ENCODE results near the gene AP2A1. TPM values are rescaled to one million over a fixed set of nuclear protein-coding genes. Genes with fewer than 3 reads are reported as not detected.

Gene AP2A1
- total and polyA plus RNA-seq, 9 donors: 37.8 to 126 (median 88.1) TPM

- Histone ChIP-seq H3K4me1 (ENCODE audit: insufficient read depth) (peaks cover 13% of the 10 kb centered on the region), H3K36me3 (no peaks in the 10 kb centered on the region), H3K27me3 (no peaks in the 10 kb centered on the region), H3K9me3 (no peaks in the 10 kb centered on the region), H3K4me3 (peak overlapping the region; percentile 97), H3K27ac (peak overlapping the region; percentile 63 to 92)
- WGBS, 3 donors: 0 to 1% (median 1%) methylated on average over 49 to 53 of the region's 53 CpGs
- peak; percentile 100 for DNase-seq
- TF ChIP-seq EP300 (IDR thresholded peaks at IDR 0.05) (no peak), POLR2A (IDR thresholded peaks at IDR 0.05) (peak; percentile 86)
- TF ChIP-seq, protein P1, sequence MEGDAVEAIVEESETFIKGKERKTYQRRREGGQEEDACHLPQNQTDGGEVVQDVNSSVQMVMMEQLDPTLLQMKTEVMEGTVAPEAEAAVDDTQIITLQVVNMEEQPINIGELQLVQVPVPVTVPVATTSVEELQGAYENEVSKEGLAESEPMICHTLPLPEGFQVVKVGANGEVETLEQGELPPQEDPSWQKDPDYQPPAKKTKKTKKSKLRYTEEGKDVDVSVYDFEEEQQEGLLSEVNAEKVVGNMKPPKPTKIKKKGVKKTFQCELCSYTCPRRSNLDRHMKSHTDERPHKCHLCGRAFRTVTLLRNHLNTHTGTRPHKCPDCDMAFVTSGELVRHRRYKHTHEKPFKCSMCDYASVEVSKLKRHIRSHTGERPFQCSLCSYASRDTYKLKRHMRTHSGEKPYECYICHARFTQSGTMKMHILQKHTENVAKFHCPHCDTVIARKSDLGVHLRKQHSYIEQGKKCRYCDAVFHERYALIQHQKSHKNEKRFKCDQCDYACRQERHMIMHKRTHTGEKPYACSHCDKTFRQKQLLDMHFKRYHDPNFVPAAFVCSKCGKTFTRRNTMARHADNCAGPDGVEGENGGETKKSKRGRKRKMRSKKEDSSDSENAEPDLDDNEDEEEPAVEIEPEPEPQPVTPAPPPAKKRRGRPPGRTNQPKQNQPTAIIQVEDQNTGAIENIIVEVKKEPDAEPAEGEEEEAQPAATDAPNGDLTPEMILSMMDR (IDR thresholded peaks at IDR 0.05): peak in 2 of 3 donors; percentile 30 to 31
- intact Hi-C loops (cut with DNase I): loop anchor here in 2 of 4 donors (5.0 kb wide), 2 partner anchors 36 to 41 kb away; no protein-coding TSS in a partner anchor
These were observed 533 bp upstream of the AP2A1 start for GRCh38 chr19:49766007-49766929.

- no peaks in the 10 kb centered on the region for H3K36me3 ChIP-seq
- TF ChIP-seq, protein P1 (IDR thresholded peaks at IDR 0.05): no peak
- TF ChIP-seq EP300 (IDR thresholded peaks at IDR 0.05) (no peak), POLR2A (IDR thresholded peaks at IDR 0.05) (no peak)
- peaks cover 12% of the 10 kb centered on the region for H3K4me1 ChIP-seq (ENCODE audit: insufficient read depth)
- no peak for DNase-seq
- intact Hi-C loops (cut with DNase I): loop anchor here in 2 of 4 donors (5.0 kb wide), 2 partner anchors 35 to 40 kb away; no protein-coding TSS in a partner anchor
- no peaks in the 10 kb centered on the region for H3K9me3 ChIP-seq
- WGBS, 3 donors: 0 to 2% (median 1%) methylated on average over 9 of the region's 9 CpGs
- peak overlapping the region; percentile 35 to 53 for H3K27ac ChIP-seq
- H3K4me3 ChIP-seq: peak overlapping the region; percentile 97
- H3K27me3 ChIP-seq: no peaks in the 10 kb centered on the region
These were observed 580 bp downstream of the AP2A1 start for GRCh38 chr19:49767381-49767780.

GRCh38 chr19:49767967-49768581, 1.3 kb downstream of the AP2A1 start:
- TF ChIP-seq POLR2A (IDR thresholded peaks at IDR 0.05) (no peak), EP300 (IDR thresholded peaks at IDR 0.05) (no peak)
- TF ChIP-seq, protein P1 (IDR thresholded peaks at IDR 0.05): no peak
- no peaks in the 10 kb centered on the region for H3K36me3 ChIP-seq
- no peaks in the 10 kb centered on the region for H3K9me3 ChIP-seq
- intact Hi-C loops (cut with DNase I): loop anchor here in 2 of 4 donors (5.0 kb wide), 2 partner anchors 34 to 39 kb away; no protein-coding TSS in a partner anchor
- H3K4me3 ChIP-seq: peak overlapping the region; percentile 97
- peaks cover 12% of the 10 kb centered on the region for H3K4me1 ChIP-seq (ENCODE audit: insufficient read depth)
- H3K27ac ChIP-seq: peak overlapping the region in 1 of 2 donors; percentile 53
- DNase-seq: peak in 1 of 5 donors; percentile 55
- WGBS, 3 donors: 27 to 38% (median 29%) methylated on average over 12 of the region's 12 CpGs
- H3K27me3 ChIP-seq: no peaks in the 10 kb centered on the region

GRCh38 chr19:49770529-49770928, 3.7 kb downstream of the AP2A1 start:
- DNase-seq: no peak
- no peaks in the 10 kb centered on the region for H3K9me3 ChIP-seq
- no peaks in the 10 kb centered on the region for H3K27me3 ChIP-seq
- intact Hi-C loops (cut with DNase I): no loop called here
- H3K4me3 ChIP-seq: no peak overlapping the region
- H3K4me1 ChIP-seq (ENCODE audit: insufficient read depth): peaks cover 12% of the 10 kb centered on the region
- no peaks in the 10 kb centered on the region for H3K36me3 ChIP-seq
- TF ChIP-seq POLR2A (IDR thresholded peaks at IDR 0.05) (no peak), EP300 (IDR thresholded peaks at IDR 0.05) (no peak)
- TF ChIP-seq, protein P1 (IDR thresholded peaks at IDR 0.05): no peak
- 84 to 86% (median 85%) methylated on average over 8 of the region's 8 CpGs for WGBS, 3 donors
- no peak overlapping the region for H3K27ac ChIP-seq
